DND-41 (cell line): ENCODE results near the gene CD164.

ENCODE experiments used
- ATAC-seq: fragments of 200-7000 bp; cut with Tn5 transposase; 3 replicates; pipeline ENCODE4 v1.9.1; 2021; ENCODE audit warnings: low read depth; ENCODE audit not compliant: insufficient read depth
- DNase-seq: peaks from one replicate; pipeline ENCODE4 v3.0.0-alpha.2; 2020
- H2AFZ ChIP-seq: 2 replicates; pipeline ENCODE4 v1.6.0; 2012; ENCODE audit warnings: low read depth, low read length
- H3K27ac ChIP-seq: 2 replicates; pipeline ENCODE4 v1.5.1; 2012; ENCODE audit warnings: low read length, inconsistent platforms
- H3K27me3 ChIP-seq: fragments of 200-600 bp; sonication (generic); 2 replicates; pipeline ENCODE4 v1.6.0; 2012; ENCODE audit warnings: low read length, mild to moderate bottlenecking, inconsistent platforms; ENCODE audit not compliant: insufficient read depth, poor library complexity
- H3K36me3 ChIP-seq: 2 replicates; pipeline ENCODE4 v1.5.1; 2012; ENCODE audit warnings: low read length, inconsistent platforms; ENCODE audit not compliant: insufficient read depth
- H3K4me1 ChIP-seq: 2 replicates; pipeline ENCODE4 v1.5.1; 2012; ENCODE audit warnings: mild to moderate bottlenecking, low read length; ENCODE audit not compliant: insufficient read depth
- H3K4me2 ChIP-seq: 2 replicates; pipeline ENCODE4 v1.6.0; 2012; ENCODE audit warnings: mild to moderate bottlenecking, moderate library complexity, low read length, inconsistent platforms; ENCODE audit not compliant: insufficient read depth
- H3K4me3 ChIP-seq, 2 experiments: fragments of 200-600 bp in 1 of 2; shearing (Covaris generic) in 1 of 2; 2 replicates each; pipeline ENCODE4 v1.5.1; 2012 to 2016; ENCODE audit warnings: inconsistent platforms in 2 of 2, low read length in 2 of 2, mild to moderate bottlenecking in 2 of 2, low read depth in 1 of 2, moderate library complexity in 1 of 2
- H3K79me2 ChIP-seq: 2 replicates; pipeline ENCODE4 v1.6.0; 2012; ENCODE audit warnings: low read length, inconsistent platforms; ENCODE audit not compliant: insufficient read depth
- H3K9ac ChIP-seq: 2 replicates; pipeline ENCODE4 v1.6.0; 2012; ENCODE audit warnings: low read depth, mild to moderate bottlenecking, inconsistent platforms, low read length, moderate library complexity
- H3K9me3 ChIP-seq: 2 replicates; pipeline ENCODE4 v1.5.1; 2012; ENCODE audit warnings: low read length, moderate library complexity, mild to moderate bottlenecking, inconsistent platforms; ENCODE audit not compliant: insufficient read depth, severe bottlenecking
- H4K20me1 ChIP-seq: 2 replicates; pipeline ENCODE4 v1.6.0; 2012; ENCODE audit warnings: low read length; ENCODE audit not compliant: insufficient read depth
- CTCF ChIP-seq: IDR thresholded peaks from 2 replicates; pipeline ENCODE4 v1.5.1; 2012; ENCODE audit warnings: borderline replicate concordance, low read length, moderate library complexity, mild to moderate bottlenecking; ENCODE audit not compliant: poor library complexity, severe bottlenecking; ENCODE audit errors: extremely low read depth
- EZH2 ChIP-seq: IDR thresholded peaks from 3 replicates; pipeline ENCODE4 v1.6.1; 2012; ENCODE audit warnings: borderline replicate concordance, low read depth, mild to moderate bottlenecking, moderate library complexity, low read length, inconsistent platforms; ENCODE audit not compliant: severe bottlenecking

CD164 gene

GRCh38 chr6:109424946-109425345 lies 42.7 kb upstream of the CD164 start:
- H3K4me2 ChIP-seq = no peak overlapping the region
- no peaks in the 10 kb centered on the region for H3K27me3 ChIP-seq
- ATAC-seq = no peak
- no peak overlapping the region for H3K27ac ChIP-seq
- H3K36me3 ChIP-seq = no peaks in the 10 kb centered on the region
- no peak for TF ChIP-seq EZH2
- TF ChIP-seq CTCF = no peak
- no peak overlapping the region for H2AFZ ChIP-seq
- H3K9ac ChIP-seq = no peak overlapping the region
- DNase-seq = no peak
- no peaks in the 10 kb centered on the region for H3K79me2 ChIP-seq
- H4K20me1 ChIP-seq = no peaks in the 10 kb centered on the region
- H3K4me3 ChIP-seq = no peak overlapping the region
- H3K9me3 ChIP-seq = no peaks in the 10 kb centered on the region
- H3K4me1 ChIP-seq = no peaks in the 10 kb centered on the region

- Histone ChIP-seq H2AFZ (no peak overlapping the region), H3K9ac (no peak overlapping the region), H4K20me1 (no peaks in the 10 kb centered on the region), H3K79me2 (no peaks in the 10 kb centered on the region), H3K27ac (no peak overlapping the region), H3K4me1 (no peaks in the 10 kb centered on the region), H3K4me2 (no peak overlapping the region), H3K36me3 (no peaks in the 10 kb centered on the region), H3K9me3 (no peaks in the 10 kb centered on the region), H3K4me3 (no peak overlapping the region), H3K27me3 (no peaks in the 10 kb centered on the region)
- no peak for TF ChIP-seq EZH2
- DNase-seq (no peak), ATAC-seq (no peak)
Measured at GRCh38 chr6:109421184-109421583, 38.9 kb upstream of the CD164 start.

- Histone ChIP-seq H3K9me3 (no peaks in the 10 kb centered on the region), H3K9ac (no peak overlapping the region), H3K36me3 (no peaks in the 10 kb centered on the region), H3K4me2 (no peak overlapping the region), H3K79me2 (no peaks in the 10 kb centered on the region), H3K27me3 (no peaks in the 10 kb centered on the region), H3K4me1 (no peaks in the 10 kb centered on the region), H3K27ac (no peak overlapping the region), H2AFZ (no peak overlapping the region), H3K4me3 (no peak overlapping the region), H4K20me1 (no peaks in the 10 kb centered on the region)
- ATAC-seq (no peak), DNase-seq (no peak)
- TF ChIP-seq EZH2 = no peak
- no peak for TF ChIP-seq CTCF
Measured at GRCh38 chr6:109420751-109421150, 38.5 kb upstream of the CD164 start.

GRCh38 chr6:109417646-109418045 lies 35.4 kb upstream of the CD164 start:
- DNase-seq (no peak), ATAC-seq (no peak)
- no peak overlapping the region for H3K27ac ChIP-seq
- H4K20me1 ChIP-seq = no peaks in the 10 kb centered on the region
- no peaks in the 10 kb centered on the region for H3K36me3 ChIP-seq
- H2AFZ ChIP-seq = no peak overlapping the region
- no peaks in the 10 kb centered on the region for H3K4me1 ChIP-seq
- H3K27me3 ChIP-seq = no peaks in the 10 kb centered on the region
- TF ChIP-seq EZH2 = no peak
- TF ChIP-seq CTCF = no peak
- H3K9ac ChIP-seq = no peak overlapping the region
- no peak overlapping the region for H3K4me3 ChIP-seq
- H3K4me2 ChIP-seq = no peak overlapping the region
- no peaks in the 10 kb centered on the region for H3K79me2 ChIP-seq
- H3K9me3 ChIP-seq = no peaks in the 10 kb centered on the region
